RCC 7860 (cell line): ENCODE results near the gene ZNF668.
"Not testable (repeated sequence)": the region's sequence is repeated elsewhere in the genome, so short reads cannot be mapped to it uniquely, and the experiment has no call there.

Experiments used
- DNase-seq: peaks from one replicate; pipeline ENCODE4 v3.0.0-alpha.2; 2015; ENCODE audit warnings: low spot score
- FAIRE-seq: peaks from 2 replicates; lab custom pipeline; 2012; peaks lifted over from hg19 to GRCh38; lab: Jason Lieb, UNC

ZNF668 gene

GRCh38 chr16:31100876-31101641, 27.0 kb upstream of the ZNF668 start:
- DNase-seq, FAIRE-seq: not testable (repeated sequence)

GRCh38 chr16:31099860-31100638, 26.0 kb upstream of the ZNF668 start:
- no peak for FAIRE-seq
- peak; percentile 41 for DNase-seq

- FAIRE-seq = peak; percentile 88
These were observed 20.5 kb upstream of the ZNF668 start, which contains the start of gene VKORC1 for GRCh38 chr16:31094424-31095120. Gene VKORC1 (minus strand): TSS chr16:31094797. CDS start chr16:31094729, 68 bp downstream.

GRCh38 chr16:31094088-31094423, 20.0 kb upstream of the ZNF668 start:
- FAIRE-seq = no peak

More at GRCh38 chr16:31094424-31095120, 20.5 kb upstream of the ZNF668 start, which contains the start of gene VKORC1:
- peak; percentile 96 for DNase-seq

GRCh38 chr16:31093132-31093703, 19.2 kb upstream of the ZNF668 start:
- FAIRE-seq (no peak), DNase-seq (peak; percentile 30)

More at GRCh38 chr16:31094088-31094423, 20.0 kb upstream of the ZNF668 start:
- no peak for DNase-seq

GRCh38 chr16:31092330-31092729, 18.3 kb upstream of the ZNF668 start:
- DNase-seq = no peak
- no peak for FAIRE-seq

GRCh38 chr16:31090540-31090939, 16.5 kb upstream of the ZNF668 start:
- FAIRE-seq (no peak), DNase-seq (peak; percentile 57)

- FAIRE-seq = no peak
These were observed 15.2 kb upstream of the ZNF668 start for GRCh38 chr16:31089199-31089598.

GRCh38 chr16:31088459-31089183, 14.6 kb upstream of the ZNF668 start, which contains the start of gene PRSS53:
Gene PRSS53 (minus strand): TSS chr16:31088943. CDS start chr16:31088809, 134 bp downstream.
- FAIRE-seq (no peak), DNase-seq (no peak)

More at GRCh38 chr16:31089199-31089598, 15.2 kb upstream of the ZNF668 start:
- no peak for DNase-seq

- FAIRE-seq = no peak
- no peak for DNase-seq
These were observed 13.9 kb upstream of the ZNF668 start for GRCh38 chr16:31087971-31088370.

GRCh38 chr16:31087481-31087880, 13.4 kb upstream of the ZNF668 start:
- FAIRE-seq = no peak
- DNase-seq = no peak

- FAIRE-seq = no peak
- DNase-seq = no peak
These were observed 12.5 kb upstream of the ZNF668 start for GRCh38 chr16:31086629-31086906.

GRCh38 chr16:31085873-31086628, 12.0 kb upstream of the ZNF668 start:
- DNase-seq = no peak
- FAIRE-seq = no peak

- DNase-seq = no peak
- no peak for FAIRE-seq
These were observed 11.4 kb upstream of the ZNF668 start for GRCh38 chr16:31085411-31085810.

- DNase-seq (no peak), FAIRE-seq (no peak)
These were observed 10.7 kb upstream of the ZNF668 start for GRCh38 chr16:31084584-31085302.

GRCh38 chr16:31083981-31084380, 9.9 kb upstream of the ZNF668 start:
- no peak for FAIRE-seq
- no peak for DNase-seq

- DNase-seq = no peak
- no peak for FAIRE-seq
These were observed 9.5 kb upstream of the ZNF668 start for GRCh38 chr16:31083556-31083955.

- FAIRE-seq (no peak), DNase-seq (no peak)
These were observed 9.0 kb upstream of the ZNF668 start for GRCh38 chr16:31083081-31083480.
